Stomach (tissue), 9 donors: ENCODE measurements around the gene OR2B2. TPM values are rescaled to one million over a fixed set of nuclear protein-coding genes. Genes with fewer than 3 reads are reported as not detected.

ENCODE experiments used
- DNase-seq, 2 donors: peaks; one replicate each; pipeline versions ENCODE4 v3.0.0 to v3.0.0-alpha.2; 2013 to 2019
- H3K27ac ChIP-seq, 5 donors: fragments of 200-600 bp in 4 of 5; sonication (generic) in 4 of 5; one replicate each; pipeline ENCODE4 v1.5.1; 2013 to 2019; ENCODE audit warnings: mild to moderate bottlenecking in 1 of 5, moderate library complexity in 1 of 5
- H3K27me3 ChIP-seq, 3 donors: fragments of 200-600 bp; sonication (generic); one replicate each; pipeline ENCODE4 v1.5.1; 2017 to 2019; ENCODE audit warnings: mixed run types in 1 of 3
- H3K36me3 ChIP-seq, 4 donors: fragments of 200-600 bp; sonication (generic); 1 replicate in 3 of 4; 2 replicates in 1 of 4; pipeline ENCODE4 v1.5.1; 2016 to 2019
- H3K4me1 ChIP-seq, 4 donors: fragments of 200-600 bp; sonication (generic); one replicate each; pipeline ENCODE4 v1.5.1; 2016 to 2019
- H3K4me3 ChIP-seq, 4 donors: fragments of 200-600 bp; sonication (generic) in 3 of 4; one replicate each; pipeline ENCODE4 v1.5.1; 2016 to 2019; ENCODE audit warnings: mild to moderate bottlenecking in 1 of 4
- H3K9me3 ChIP-seq, 4 donors: fragments of 200-600 bp; sonication (generic); one replicate each; pipeline ENCODE4 v1.5.1; 2016 to 2019
- EP300 ChIP-seq: sonication (generic); formaldehyde crosslinking; IDR thresholded peaks from one replicate; pipeline ENCODE4 v1.6.1; 2017; ENCODE audit warnings: antibody characterized with exemption
- POLR2A ChIP-seq, 4 donors: fragments of 450-650 bp; IDR thresholded peaks; one replicate each; pipeline ENCODE4 v1.6.1; 2016; ENCODE audit warnings: antibody characterized with exemption in 4 of 4, control low read depth in 2 of 4, mild to moderate bottlenecking in 1 of 4, moderate library complexity in 1 of 4
- POLR2AphosphoS5 ChIP-seq, 3 donors: sonication (generic); formaldehyde crosslinking; IDR thresholded peaks; one replicate each; pipeline ENCODE4 v1.6.1; 2016; ENCODE audit warnings: antibody characterized with exemption in 3 of 3
- WGBS, 5 donors: extraction: QIAGEN DNeasy Blood & Tissue Kit in 3 of 5; methylation state at CpG; one replicate each; pipeline versions ENCODE4 v1.1.5 to v1.1.7; 2013 to 2018; 5-methylcytosine and 5-hydroxymethylcytosine counted together
- intact Hi-C: fragments of 100-400 bp; cut with DNase I; formaldehyde crosslinking; loops from one replicate; pipeline ENCODE4 v1.15.1; 2023; ENCODE audit warnings: low total_unique reads
- polyA plus RNA-seq, 3 donors: library from polyadenylated mRNA; stranded (reverse); fragments of 200-250 nt; gene quantifications; one replicate each; pipeline ENCODE4 v1.2.3, GENCODE V29; 2013
- total RNA-seq, 5 donors: library from RNA; depleted of rRNA; stranded (reverse); fragments of >200 nt; gene quantifications; one replicate each; pipeline versions ENCODE4 v1.1.0 to v1.2.3, GENCODE V29; 2014 to 2016
- TF ChIP-seq, protein P1 (sequence below), 7 experiments: fragments of 450-650 bp in 4 of 7; fragments of 200-600 bp in 3 of 7; sonication (generic) in 3 of 7; IDR thresholded peaks; one replicate each; pipeline ENCODE4 v1.5.1; 2016 to 2019; ENCODE audit warnings: antibody characterized with exemption in 7 of 7, control low read depth in 2 of 7, mild to moderate bottlenecking in 1 of 7
- donor health status: healthy with polysubstance abuse.
- donor health status: Bipolar disorder and iron deficiency.
- donor health status: healthy.

The OR2B2 gene
- total and polyA plus RNA-seq, 8 donors: not detected

- 2 to 4% (median 2%) methylated on average over 31 to 45 of the region's 45 CpGs for WGBS, 5 donors
- peak in 2 of 3 donors; percentile 82 to 86 for TF ChIP-seq POLR2AphosphoS5 (IDR thresholded peaks at IDR 0.05)
- TF ChIP-seq, protein P1, sequence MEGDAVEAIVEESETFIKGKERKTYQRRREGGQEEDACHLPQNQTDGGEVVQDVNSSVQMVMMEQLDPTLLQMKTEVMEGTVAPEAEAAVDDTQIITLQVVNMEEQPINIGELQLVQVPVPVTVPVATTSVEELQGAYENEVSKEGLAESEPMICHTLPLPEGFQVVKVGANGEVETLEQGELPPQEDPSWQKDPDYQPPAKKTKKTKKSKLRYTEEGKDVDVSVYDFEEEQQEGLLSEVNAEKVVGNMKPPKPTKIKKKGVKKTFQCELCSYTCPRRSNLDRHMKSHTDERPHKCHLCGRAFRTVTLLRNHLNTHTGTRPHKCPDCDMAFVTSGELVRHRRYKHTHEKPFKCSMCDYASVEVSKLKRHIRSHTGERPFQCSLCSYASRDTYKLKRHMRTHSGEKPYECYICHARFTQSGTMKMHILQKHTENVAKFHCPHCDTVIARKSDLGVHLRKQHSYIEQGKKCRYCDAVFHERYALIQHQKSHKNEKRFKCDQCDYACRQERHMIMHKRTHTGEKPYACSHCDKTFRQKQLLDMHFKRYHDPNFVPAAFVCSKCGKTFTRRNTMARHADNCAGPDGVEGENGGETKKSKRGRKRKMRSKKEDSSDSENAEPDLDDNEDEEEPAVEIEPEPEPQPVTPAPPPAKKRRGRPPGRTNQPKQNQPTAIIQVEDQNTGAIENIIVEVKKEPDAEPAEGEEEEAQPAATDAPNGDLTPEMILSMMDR (IDR thresholded peaks at IDR 0.05): no peak
- no peak for TF ChIP-seq EP300
- peak in 1 of 4 donors; percentile 70 for TF ChIP-seq POLR2A (IDR thresholded peaks at IDR 0.05)
Measured at GRCh38 chr6:27867051-27867944, 44.9 kb downstream of the OR2B2 start.

GRCh38 chr6:27866357-27867050, 45.7 kb downstream of the OR2B2 start:
- TF ChIP-seq, protein P1 (IDR thresholded peaks at IDR 0.05): no peak
- TF ChIP-seq EP300 (no peak), POLR2A (IDR thresholded peaks at IDR 0.05) (no peak), POLR2AphosphoS5 (IDR thresholded peaks at IDR 0.05) (no peak)
- 2% methylated on average over 27 of the region's 27 CpGs for WGBS, 5 donors
- intact Hi-C loops: no loop called here
- peak in 1 of 2 donors; percentile 85 for DNase-seq
- peak overlapping the region in 4 of 5 donors; percentile 83 to 86 (median 84) for H3K27ac ChIP-seq
- H3K4me1 ChIP-seq: peaks cover 20 to 42% (median 38%) of the 10 kb centered on the region in 4 donors
- no peaks in the 10 kb centered on the region for H3K36me3 ChIP-seq
- peaks cover 0 to 49% (median 3%) of the 10 kb centered on the region in 3 donors for H3K27me3 ChIP-seq
- no peaks in the 10 kb centered on the region for H3K9me3 ChIP-seq
- H3K4me3 ChIP-seq: peak overlapping the region; percentile 56 to 72 (median 62)

More at GRCh38 chr6:27867051-27867944, 44.9 kb downstream of the OR2B2 start:
- no peaks in the 10 kb centered on the region for H3K36me3 ChIP-seq
- no peaks in the 10 kb centered on the region for H3K9me3 ChIP-seq
- intact Hi-C loops: no loop called here
- H3K27me3 ChIP-seq: peaks cover 0 to 57% (median 3%) of the 10 kb centered on the region in 3 donors
- peaks cover 26 to 49% (median 46%) of the 10 kb centered on the region in 4 donors for H3K4me1 ChIP-seq
- peak overlapping the region; percentile 58 to 85 (median 79) for H3K27ac ChIP-seq
- H3K4me3 ChIP-seq: peak overlapping the region; percentile 56 to 72 (median 62)
- DNase-seq: peak; percentile 82 to 95

GRCh38 chr6:27865850-27866356, 46.3 kb downstream of the OR2B2 start:
- DNase-seq: peak in 1 of 2 donors; percentile 69
- no peaks in the 10 kb centered on the region for H3K36me3 ChIP-seq
- 0 to 2% (median 1%) methylated on average over 17 of the region's 17 CpGs for WGBS, 5 donors
- TF ChIP-seq POLR2AphosphoS5 (IDR thresholded peaks at IDR 0.05) (no peak), EP300 (no peak), POLR2A (IDR thresholded peaks at IDR 0.05) (no peak)
- TF ChIP-seq, protein P1 (IDR thresholded peaks at IDR 0.05): no peak
- intact Hi-C loops: no loop called here
- peak overlapping the region in 4 of 5 donors; percentile 83 to 86 (median 84) for H3K27ac ChIP-seq
- peak overlapping the region; percentile 56 to 72 (median 62) for H3K4me3 ChIP-seq
- H3K9me3 ChIP-seq: no peaks in the 10 kb centered on the region
- H3K4me1 ChIP-seq: peaks cover 20 to 39% (median 35%) of the 10 kb centered on the region in 4 donors
- H3K27me3 ChIP-seq: peaks cover 0 to 43% (median 3%) of the 10 kb centered on the region in 3 donors
